GM23338 (cell line): ENCODE results near the gene LMO2. TPM values are rescaled to one million over a fixed set of nuclear protein-coding genes. Genes with fewer than 3 reads are reported as not detected.

Source experiments
- ATAC-seq: fragments of 200-7000 bp; cut with Tn5 transposase; 3 replicates; pipeline ENCODE4 v1.9.1; 2020
- DNase-seq: peaks from one replicate; pipeline ENCODE4 v3.0.0-alpha.2; 2015; ENCODE audit warnings: low spot score
- H2AFZ ChIP-seq: fragments of 200-600 bp; sonication (generic); 2 replicates; pipeline ENCODE4 v1.8.0; 2016; ENCODE audit warnings: antibody characterized with exemption, mild to moderate bottlenecking, moderate library complexity
- H3F3A ChIP-seq: fragments of 200-600 bp; sonication (generic); replicated peaks from 2 replicates; pipeline ENCODE4 v1.8.0; 2017; ENCODE audit warnings: antibody characterized with exemption, mixed run types, low read depth
- H3K27ac ChIP-seq: fragments of 200-600 bp; sonication (generic); 2 replicates; pipeline ENCODE4 v1.6.1; 2016; ENCODE audit warnings: low read depth
- H3K27me3 ChIP-seq: fragments of 200-600 bp; sonication (generic); 2 replicates; pipeline ENCODE4 v1.8.0; 2016; ENCODE audit warnings: mild to moderate bottlenecking, mixed run types, moderate library complexity; ENCODE audit not compliant: insufficient read depth
- H3K36me3 ChIP-seq: fragments of 200-600 bp; sonication (generic); 2 replicates; pipeline ENCODE4 v1.8.0; 2016; ENCODE audit warnings: mild to moderate bottlenecking; ENCODE audit not compliant: insufficient read depth
- H3K4me1 ChIP-seq: fragments of 200-600 bp; sonication (generic); 2 replicates; pipeline ENCODE4 v1.8.0; 2016; ENCODE audit warnings: mild to moderate bottlenecking, moderate library complexity; ENCODE audit not compliant: insufficient read depth
- H3K4me2 ChIP-seq: fragments of 200-600 bp; sonication (generic); 2 replicates; pipeline ENCODE4 v1.7.1; 2017; ENCODE audit warnings: mixed run types
- H3K4me3 ChIP-seq: fragments of 200-600 bp; sonication (generic); 2 replicates; pipeline ENCODE4 v1.6.1; 2016; ENCODE audit warnings: mixed run types
- H3K79me2 ChIP-seq: fragments of 200-600 bp; sonication (generic); replicated peaks from 2 replicates; pipeline ENCODE4 v1.8.0; 2017; ENCODE audit warnings: mild to moderate bottlenecking; ENCODE audit not compliant: insufficient read depth
- H3K9me2 ChIP-seq: fragments of 200-600 bp; sonication (generic); 2 replicates; pipeline ENCODE4 v1.8.0; 2017; ENCODE audit not compliant: insufficient read depth
- H4K20me1 ChIP-seq: fragments of 200-600 bp; sonication (generic); replicated peaks from 2 replicates; pipeline ENCODE4 v1.8.0; 2017; ENCODE audit warnings: mild to moderate bottlenecking; ENCODE audit not compliant: insufficient read depth
- H3K27ac Mint-ChIP-seq: 2 replicates; pipeline ENCODE4 v1.8.0; 2020; ENCODE audit warnings: inconsistent platforms, mild to moderate bottlenecking, moderate library complexity, mixed read lengths
- H3K27me3 Mint-ChIP-seq: 3 replicates; pipeline ENCODE4 v1.8.0; 2022; ENCODE audit warnings: low read depth, mild to moderate bottlenecking, moderate library complexity, mixed read lengths, inconsistent platforms; ENCODE audit not compliant: insufficient read depth, poor library complexity
- H3K36me3 Mint-ChIP-seq: 3 replicates; pipeline ENCODE4 v1.8.0; 2021; ENCODE audit warnings: low read depth, mild to moderate bottlenecking, inconsistent platforms, moderate library complexity, mixed read lengths
- H3K4me1 Mint-ChIP-seq: 3 replicates; pipeline ENCODE4 v1.8.0; 2020; ENCODE audit warnings: mild to moderate bottlenecking, inconsistent platforms, mixed read lengths
- H3K4me3 Mint-ChIP-seq: 3 replicates; pipeline ENCODE4 v1.8.0; 2021; ENCODE audit warnings: moderate library complexity, mild to moderate bottlenecking, inconsistent platforms, mixed read lengths
- H3K9me3 Mint-ChIP-seq: 3 replicates; pipeline ENCODE4 v1.8.0; 2020; ENCODE audit warnings: moderate library complexity, mild to moderate bottlenecking, inconsistent platforms, mixed read lengths
- CREB1 ChIP-seq: fragments of 250-450 bp; sonication (Bioruptor Pico); IDR thresholded peaks from 2 replicates; pipeline ENCODE4 v1.5.0; 2020; ENCODE audit warnings: low read depth, mild to moderate bottlenecking, moderate library complexity
- EZH2 ChIP-seq: fragments of 200-600 bp; sonication (generic); IDR thresholded peaks from one replicate; pipeline ENCODE4 v1.8.0; 2017; ENCODE audit warnings: antibody characterized with exemption, mild to moderate bottlenecking, low read depth; ENCODE audit not compliant: unreplicated experiment
- STAT1 ChIP-seq: IDR thresholded peaks from one replicate; pipeline ENCODE4 v1.6.1; 2016; ENCODE audit warnings: antibody characterized with exemption; ENCODE audit not compliant: unreplicated experiment
- ZNF114 ChIP-seq: fragments of 250-450 bp; sonication (Bioruptor Pico); IDR thresholded peaks from 2 replicates; pipeline ENCODE4 v1.5.0; 2020; ENCODE audit warnings: mild to moderate bottlenecking, moderate library complexity
- polyA plus RNA-seq: library from polyadenylated mRNA; unstranded; fragments of >200 nt; fragmentation: Nextera tagmentation; extraction: Ambion mirVana; gene quantifications from 2 replicates; pipeline ENCODE4 v1.2.1, GENCODE V29; 2016
- total RNA-seq: library from RNA; depleted of rRNA; stranded (reverse); fragments of >200 nt; shearing (Covaris generic); gene quantifications from 2 replicates; pipeline ENCODE4 v1.2.3, GENCODE V29; 2014
- TF ChIP-seq, protein P1 (sequence below): IDR thresholded peaks from one replicate; pipeline ENCODE4 v1.6.1; 2018; ENCODE audit warnings: antibody characterized with exemption; ENCODE audit not compliant: unreplicated experiment
- TF ChIP-seq, protein P2 (sequence below): IDR thresholded peaks from 2 replicates; pipeline ENCODE4 v1.6.1; 2016; ENCODE audit warnings: antibody characterized with exemption
- TF ChIP-seq, protein P3 (sequence below), 2 experiments: fragments of 200-600 bp in 1 of 2; sonication (generic) in 1 of 2; conservative IDR thresholded peaks; 2 replicates each; pipeline versions ENCODE4 v1.5.1 to v1.6.1; 2016 to 2017; ENCODE audit warnings: antibody characterized with exemption in 2 of 2, low read depth in 2 of 2, mild to moderate bottlenecking in 2 of 2, moderate library complexity in 1 of 2
- TF ChIP-seq, protein P4 (sequence below): fragments of 250-450 bp; sonication (Bioruptor Pico); IDR thresholded peaks from 2 replicates; pipeline ENCODE4 v1.5.0; 2020; ENCODE audit warnings: mild to moderate bottlenecking, moderate library complexity

LMO2 gene
- total and polyA plus RNA-seq, 2 experiments from 2014 or later: 1.4 to 3.1 TPM

DNA sequence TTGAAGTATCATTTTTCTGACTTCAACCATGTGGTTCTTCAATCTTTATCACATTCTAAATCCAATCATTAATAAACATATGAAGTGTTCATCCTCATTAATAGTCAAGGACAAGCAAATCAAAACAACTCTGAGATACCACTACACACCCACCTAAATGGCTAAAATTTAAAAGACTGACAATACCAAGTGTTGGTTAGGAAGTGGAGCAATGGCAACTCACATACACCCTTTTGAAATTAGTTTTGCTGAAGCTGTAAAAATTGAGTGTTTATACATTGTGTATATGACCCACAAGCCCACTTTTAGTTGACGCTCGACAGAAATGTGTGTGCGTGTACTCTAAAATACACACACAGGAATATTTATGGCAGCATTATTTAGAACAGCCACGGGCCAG lies 36.7 kb upstream of the LMO2 start (continued):
- TF ChIP-seq, protein P1, sequence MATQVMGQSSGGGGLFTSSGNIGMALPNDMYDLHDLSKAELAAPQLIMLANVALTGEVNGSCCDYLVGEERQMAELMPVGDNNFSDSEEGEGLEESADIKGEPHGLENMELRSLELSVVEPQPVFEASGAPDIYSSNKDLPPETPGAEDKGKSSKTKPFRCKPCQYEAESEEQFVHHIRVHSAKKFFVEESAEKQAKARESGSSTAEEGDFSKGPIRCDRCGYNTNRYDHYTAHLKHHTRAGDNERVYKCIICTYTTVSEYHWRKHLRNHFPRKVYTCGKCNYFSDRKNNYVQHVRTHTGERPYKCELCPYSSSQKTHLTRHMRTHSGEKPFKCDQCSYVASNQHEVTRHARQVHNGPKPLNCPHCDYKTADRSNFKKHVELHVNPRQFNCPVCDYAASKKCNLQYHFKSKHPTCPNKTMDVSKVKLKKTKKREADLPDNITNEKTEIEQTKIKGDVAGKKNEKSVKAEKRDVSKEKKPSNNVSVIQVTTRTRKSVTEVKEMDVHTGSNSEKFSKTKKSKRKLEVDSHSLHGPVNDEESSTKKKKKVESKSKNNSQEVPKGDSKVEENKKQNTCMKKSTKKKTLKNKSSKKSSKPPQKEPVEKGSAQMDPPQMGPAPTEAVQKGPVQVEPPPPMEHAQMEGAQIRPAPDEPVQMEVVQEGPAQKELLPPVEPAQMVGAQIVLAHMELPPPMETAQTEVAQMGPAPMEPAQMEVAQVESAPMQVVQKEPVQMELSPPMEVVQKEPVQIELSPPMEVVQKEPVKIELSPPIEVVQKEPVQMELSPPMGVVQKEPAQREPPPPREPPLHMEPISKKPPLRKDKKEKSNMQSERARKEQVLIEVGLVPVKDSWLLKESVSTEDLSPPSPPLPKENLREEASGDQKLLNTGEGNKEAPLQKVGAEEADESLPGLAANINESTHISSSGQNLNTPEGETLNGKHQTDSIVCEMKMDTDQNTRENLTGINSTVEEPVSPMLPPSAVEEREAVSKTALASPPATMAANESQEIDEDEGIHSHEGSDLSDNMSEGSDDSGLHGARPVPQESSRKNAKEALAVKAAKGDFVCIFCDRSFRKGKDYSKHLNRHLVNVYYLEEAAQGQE: no peak

DNA sequence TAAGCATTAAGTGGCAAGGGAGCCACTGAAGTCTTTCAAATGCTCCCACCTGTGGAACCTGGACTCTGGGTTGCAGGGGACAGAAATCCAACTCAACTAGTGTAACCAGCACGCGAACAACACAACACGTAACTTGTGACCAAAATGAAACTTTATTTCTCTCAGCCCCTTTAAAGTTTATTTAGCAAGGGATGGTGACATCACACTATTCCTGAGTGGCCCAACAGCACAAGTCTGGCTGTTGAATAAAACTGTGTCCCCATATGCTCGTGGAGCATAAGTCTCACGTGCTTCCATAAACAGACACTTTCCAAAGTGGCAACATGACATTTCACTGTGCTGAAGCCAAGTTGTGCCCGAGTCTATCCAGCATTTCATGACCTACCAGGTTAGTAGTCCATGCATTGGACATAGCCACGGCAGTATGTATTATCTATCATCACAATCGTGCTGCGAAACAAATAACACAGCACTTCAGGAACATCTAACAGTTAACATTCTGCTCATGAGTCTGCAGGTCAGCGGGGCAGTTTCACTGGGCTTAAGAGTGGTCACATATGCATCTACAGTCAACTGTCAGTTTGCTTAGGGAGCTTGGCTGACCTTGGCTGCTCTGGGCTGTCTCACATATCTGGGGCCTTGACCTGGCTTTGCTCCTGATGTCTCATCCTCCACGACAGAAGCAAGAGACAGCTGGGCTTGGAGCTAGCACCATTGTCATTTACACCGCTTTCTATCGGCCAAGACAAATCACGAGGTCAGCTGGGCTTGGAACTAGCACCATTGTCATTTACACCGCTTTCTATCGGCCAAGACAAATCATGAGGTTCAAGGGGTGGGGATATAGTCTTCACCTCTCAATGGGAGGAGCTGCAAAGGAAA lies 35.0 kb upstream of the LMO2 start:
- ATAC-seq: no peak
- no peak for TF ChIP-seq STAT1
- TF ChIP-seq, protein P2, sequence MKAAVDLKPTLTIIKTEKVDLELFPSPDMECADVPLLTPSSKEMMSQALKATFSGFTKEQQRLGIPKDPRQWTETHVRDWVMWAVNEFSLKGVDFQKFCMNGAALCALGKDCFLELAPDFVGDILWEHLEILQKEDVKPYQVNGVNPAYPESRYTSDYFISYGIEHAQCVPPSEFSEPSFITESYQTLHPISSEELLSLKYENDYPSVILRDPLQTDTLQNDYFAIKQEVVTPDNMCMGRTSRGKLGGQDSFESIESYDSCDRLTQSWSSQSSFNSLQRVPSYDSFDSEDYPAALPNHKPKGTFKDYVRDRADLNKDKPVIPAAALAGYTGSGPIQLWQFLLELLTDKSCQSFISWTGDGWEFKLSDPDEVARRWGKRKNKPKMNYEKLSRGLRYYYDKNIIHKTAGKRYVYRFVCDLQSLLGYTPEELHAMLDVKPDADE: no peak
- TF ChIP-seq, protein P3, sequence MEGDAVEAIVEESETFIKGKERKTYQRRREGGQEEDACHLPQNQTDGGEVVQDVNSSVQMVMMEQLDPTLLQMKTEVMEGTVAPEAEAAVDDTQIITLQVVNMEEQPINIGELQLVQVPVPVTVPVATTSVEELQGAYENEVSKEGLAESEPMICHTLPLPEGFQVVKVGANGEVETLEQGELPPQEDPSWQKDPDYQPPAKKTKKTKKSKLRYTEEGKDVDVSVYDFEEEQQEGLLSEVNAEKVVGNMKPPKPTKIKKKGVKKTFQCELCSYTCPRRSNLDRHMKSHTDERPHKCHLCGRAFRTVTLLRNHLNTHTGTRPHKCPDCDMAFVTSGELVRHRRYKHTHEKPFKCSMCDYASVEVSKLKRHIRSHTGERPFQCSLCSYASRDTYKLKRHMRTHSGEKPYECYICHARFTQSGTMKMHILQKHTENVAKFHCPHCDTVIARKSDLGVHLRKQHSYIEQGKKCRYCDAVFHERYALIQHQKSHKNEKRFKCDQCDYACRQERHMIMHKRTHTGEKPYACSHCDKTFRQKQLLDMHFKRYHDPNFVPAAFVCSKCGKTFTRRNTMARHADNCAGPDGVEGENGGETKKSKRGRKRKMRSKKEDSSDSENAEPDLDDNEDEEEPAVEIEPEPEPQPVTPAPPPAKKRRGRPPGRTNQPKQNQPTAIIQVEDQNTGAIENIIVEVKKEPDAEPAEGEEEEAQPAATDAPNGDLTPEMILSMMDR (conservative IDR thresholded peaks at IDR 0.05; ENCODE audit: low read depth in 2 of 2): no peak
- TF ChIP-seq CREB1 (CRISPR knock-in tag): no peak
- no peak for TF ChIP-seq EZH2
- no peak for TF ChIP-seq ZNF114 (CRISPR knock-in tag)
- TF ChIP-seq, protein P4, sequence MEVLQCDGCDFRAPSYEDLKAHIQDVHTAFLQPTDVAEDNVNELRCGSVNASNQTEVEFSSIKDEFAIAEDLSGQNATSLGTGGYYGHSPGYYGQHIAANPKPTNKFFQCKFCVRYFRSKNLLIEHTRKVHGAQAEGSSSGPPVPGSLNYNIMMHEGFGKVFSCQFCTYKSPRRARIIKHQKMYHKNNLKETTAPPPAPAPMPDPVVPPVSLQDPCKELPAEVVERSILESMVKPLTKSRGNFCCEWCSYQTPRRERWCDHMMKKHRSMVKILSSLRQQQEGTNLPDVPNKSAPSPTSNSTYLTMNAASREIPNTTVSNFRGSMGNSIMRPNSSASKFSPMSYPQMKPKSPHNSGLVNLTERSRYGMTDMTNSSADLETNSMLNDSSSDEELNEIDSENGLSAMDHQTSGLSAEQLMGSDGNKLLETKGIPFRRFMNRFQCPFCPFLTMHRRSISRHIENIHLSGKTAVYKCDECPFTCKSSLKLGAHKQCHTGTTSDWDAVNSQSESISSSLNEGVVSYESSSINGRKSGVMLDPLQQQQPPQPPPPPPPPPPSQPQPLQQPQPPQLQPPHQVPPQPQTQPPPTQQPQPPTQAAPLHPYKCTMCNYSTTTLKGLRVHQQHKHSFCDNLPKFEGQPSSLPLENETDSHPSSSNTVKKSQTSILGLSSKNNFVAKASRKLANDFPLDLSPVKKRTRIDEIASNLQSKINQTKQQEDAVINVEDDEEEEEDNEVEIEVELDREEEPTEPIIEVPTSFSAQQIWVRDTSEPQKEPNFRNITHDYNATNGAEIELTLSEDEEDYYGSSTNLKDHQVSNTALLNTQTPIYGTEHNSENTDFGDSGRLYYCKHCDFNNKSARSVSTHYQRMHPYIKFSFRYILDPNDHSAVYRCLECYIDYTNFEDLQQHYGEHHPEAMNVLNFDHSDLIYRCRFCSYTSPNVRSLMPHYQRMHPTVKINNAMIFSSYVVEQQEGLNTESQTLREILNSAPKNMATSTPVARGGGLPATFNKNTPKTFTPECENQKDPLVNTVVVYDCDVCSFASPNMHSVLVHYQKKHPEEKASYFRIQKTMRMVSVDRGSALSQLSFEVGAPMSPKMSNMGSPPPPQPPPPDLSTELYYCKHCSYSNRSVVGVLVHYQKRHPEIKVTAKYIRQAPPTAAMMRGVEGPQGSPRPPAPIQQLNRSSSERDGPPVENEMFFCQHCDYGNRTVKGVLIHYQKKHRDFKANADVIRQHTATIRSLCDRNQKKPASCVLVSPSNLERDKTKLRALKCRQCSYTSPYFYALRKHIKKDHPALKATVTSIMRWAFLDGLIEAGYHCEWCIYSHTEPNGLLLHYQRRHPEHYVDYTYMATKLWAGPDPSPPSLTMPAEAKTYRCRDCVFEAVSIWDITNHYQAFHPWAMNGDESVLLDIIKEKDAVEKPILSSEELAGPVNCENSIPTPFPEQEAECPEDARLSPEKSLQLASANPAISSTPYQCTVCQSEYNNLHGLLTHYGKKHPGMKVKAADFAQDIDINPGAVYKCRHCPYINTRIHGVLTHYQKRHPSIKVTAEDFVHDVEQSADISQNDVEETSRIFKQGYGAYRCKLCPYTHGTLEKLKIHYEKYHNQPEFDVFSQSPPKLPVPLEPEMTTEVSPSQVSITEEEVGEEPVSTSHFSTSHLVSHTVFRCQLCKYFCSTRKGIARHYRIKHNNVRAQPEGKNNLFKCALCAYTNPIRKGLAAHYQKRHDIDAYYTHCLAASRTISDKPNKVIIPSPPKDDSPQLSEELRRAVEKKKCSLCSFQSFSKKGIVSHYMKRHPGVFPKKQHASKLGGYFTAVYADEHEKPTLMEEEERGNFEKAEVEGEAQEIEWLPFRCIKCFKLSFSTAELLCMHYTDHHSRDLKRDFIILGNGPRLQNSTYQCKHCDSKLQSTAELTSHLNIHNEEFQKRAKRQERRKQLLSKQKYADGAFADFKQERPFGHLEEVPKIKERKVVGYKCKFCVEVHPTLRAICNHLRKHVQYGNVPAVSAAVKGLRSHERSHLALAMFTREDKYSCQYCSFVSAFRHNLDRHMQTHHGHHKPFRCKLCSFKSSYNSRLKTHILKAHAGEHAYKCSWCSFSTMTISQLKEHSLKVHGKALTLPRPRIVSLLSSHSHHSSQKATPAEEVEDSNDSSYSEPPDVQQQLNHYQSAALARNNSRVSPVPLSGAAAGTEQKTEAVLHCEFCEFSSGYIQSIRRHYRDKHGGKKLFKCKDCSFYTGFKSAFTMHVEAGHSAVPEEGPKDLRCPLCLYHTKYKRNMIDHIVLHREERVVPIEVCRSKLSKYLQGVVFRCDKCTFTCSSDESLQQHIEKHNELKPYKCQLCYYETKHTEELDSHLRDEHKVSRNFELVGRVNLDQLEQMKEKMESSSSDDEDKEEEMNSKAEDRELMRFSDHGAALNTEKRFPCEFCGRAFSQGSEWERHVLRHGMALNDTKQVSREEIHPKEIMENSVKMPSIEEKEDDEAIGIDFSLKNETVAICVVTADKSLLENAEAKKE (CRISPR knock-in tag): no peak

More for the DNA sequence above, 35.0 kb upstream of the LMO2 start:
- Histone ChIP-seq H3K79me2 (no peaks in the 10 kb centered on the region), H3K36me3 (no peaks in the 10 kb centered on the region), H3K4me1 (peaks cover 14% of the 10 kb centered on the region; the same call in 1 of the 2 replicates), H4K20me1 (no peaks in the 10 kb centered on the region), H3K9me2 (no peaks in the 10 kb centered on the region), H2AFZ (0 out of 2 replicates have a peak overlapping the region, but pooled peaks have one; percentile 23), H3K4me3 (no peak overlapping the region), H3K4me2 (no peak overlapping the region), H3K27ac (no peak overlapping the region), H3F3A (no peaks in the 10 kb centered on the region), H3K27me3 (no peaks in the 10 kb centered on the region)
- peaks cover 6% of the 10 kb centered on the region for H3K36me3 Mint-ChIP-seq
- H3K9me3 Mint-ChIP-seq: peaks cover 9% of the 10 kb centered on the region
- no peak overlapping the region for H3K4me3 Mint-ChIP-seq
- no peak for DNase-seq
- no peak overlapping the region for H3K27ac Mint-ChIP-seq
- peaks cover 14% of the 10 kb centered on the region for H3K4me1 Mint-ChIP-seq
- H3K27me3 Mint-ChIP-seq: peaks cover 3% of the 10 kb centered on the region
